Caki2 (cell line): Measurements from ENCODE around the gene SH3D21. TPM values are rescaled to one million over a fixed set of nuclear protein-coding genes. Genes with fewer than 3 reads are reported as not detected.
A peak's percentile ranks its signal among the peaks of the same experiment; 100 is the strongest.

Experiments
- DNase-seq: peaks from one replicate; pipeline ENCODE4 v3.0.0-alpha.2; 2015; ENCODE audit warnings: low read depth
- in situ Hi-C: cut with HindIII; loops from 2 replicates; pipeline ENCODE4 v1.10.0; 2016; ENCODE audit warnings: low sequenced_read_pairs, low pct_unique_long_range_greater_than_20kb, mixed read lengths
- total RNA-seq: library from RNA; depleted of rRNA; stranded (reverse); fragments of >200 nt; shearing (Covaris generic); gene quantifications from 2 replicates; pipeline ENCODE4 v1.2.3, GENCODE V29; 2014; ENCODE audit warnings: low replicate concordance; rRNA removed

SH3D21 gene
- total RNA-seq, result 2.2 and 3.2 TPM in 2 replicates

DNA sequence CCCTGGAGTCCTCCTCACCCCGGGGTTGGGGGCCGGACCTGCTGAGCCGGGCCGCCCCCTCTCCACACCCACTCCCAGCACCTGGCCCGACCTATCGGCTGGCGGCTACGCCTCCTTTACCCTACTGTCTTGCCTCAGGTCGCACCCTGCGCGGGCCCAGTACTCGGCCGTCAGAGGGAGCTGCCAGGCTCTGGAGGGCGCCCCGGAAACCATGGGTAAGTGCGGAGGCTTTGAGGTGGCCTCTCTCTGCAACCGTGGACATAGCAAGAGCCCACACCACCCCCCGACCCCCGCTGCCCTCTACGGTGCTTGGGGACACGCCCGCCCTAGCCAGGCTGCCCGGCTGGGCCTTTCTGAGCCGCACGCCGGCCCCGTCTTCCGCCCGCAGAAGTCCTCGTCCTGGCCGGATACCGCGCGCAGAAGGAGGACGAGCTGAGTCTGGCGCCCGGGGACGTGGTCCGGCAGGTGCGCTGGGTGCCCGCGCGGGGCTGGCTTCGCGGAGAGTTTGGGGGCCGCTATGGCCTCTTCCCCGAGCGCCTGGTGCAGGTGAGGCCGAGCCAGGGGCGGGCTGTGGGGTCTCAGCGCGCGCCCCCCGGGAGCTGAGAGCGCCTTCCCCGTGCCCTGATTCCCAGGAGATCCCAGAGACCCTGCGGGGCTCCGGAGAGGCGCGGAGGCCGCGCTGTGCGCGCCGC, at the start of gene SH3D21:
Gene SH3D21 (plus strand): TSS at position 159 of the 692 bp plus-strand sequence. CDS start 53 bp downstream, at position 212.
- in situ Hi-C loops, result no loop called here
- DNase-seq, result peak; percentile 56

DNA sequence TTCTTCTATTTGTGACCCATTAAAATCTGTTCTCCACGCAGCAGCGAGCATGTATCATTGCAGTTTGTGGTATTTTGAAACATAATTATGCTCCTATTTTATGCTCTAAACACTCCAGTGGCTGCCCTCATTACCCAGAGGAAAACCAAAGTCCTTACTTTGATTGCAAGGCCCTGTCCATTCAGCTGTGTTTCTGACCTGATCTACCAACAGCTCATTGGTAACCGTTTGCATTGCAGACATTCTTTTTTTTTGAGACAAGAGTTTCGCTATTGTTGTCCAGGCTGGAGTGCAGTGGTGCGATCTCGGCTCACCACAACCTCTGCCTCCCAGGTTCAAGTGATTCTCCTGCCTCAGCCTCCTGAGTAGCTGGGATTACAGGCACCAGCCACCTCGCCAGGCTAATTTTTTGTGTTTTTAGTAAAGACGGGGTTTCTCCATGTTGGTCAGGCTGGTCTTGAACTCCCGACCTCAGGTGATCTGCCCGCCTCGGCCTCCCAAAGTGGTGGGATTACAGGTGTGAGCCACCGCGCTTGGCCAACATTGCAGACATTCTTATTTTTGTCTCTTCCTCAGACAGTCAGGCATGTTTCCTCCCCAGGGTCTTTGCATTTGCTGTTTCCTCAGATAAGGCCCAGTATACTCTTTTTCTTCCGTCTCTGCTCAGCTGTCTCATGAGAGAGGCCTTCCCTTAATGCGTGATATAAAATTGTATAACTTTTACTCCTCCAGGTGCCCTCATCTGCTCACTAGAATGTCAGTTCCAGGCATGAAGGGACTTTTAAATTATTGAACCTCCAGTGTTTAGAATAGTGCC, 49.4 kb upstream of the SH3D21 start:
- no peak for DNase-seq
- in situ Hi-C loops, result no loop called here

DNA sequence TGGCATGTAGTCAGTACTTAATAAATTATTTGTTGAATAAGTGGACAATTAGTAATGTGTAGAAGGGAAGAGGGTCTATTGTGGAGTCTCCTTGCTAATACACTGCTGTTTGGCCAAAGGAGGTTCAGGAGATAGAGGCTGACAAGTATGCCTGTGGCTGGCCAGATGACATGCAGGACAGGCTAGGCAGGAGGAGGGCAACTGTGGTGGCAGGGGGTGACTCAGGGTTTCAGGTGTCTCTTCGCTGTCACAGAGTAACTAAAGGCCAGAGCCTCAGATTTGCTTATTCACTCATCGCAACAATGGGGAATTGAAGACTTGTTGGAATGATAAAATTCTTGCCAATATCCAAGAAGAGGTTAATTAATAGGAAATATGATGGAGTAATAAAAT, 48.8 kb upstream of the SH3D21 start:
- in situ Hi-C loops, result no loop called here
- peak; percentile 29 for DNase-seq

DNA sequence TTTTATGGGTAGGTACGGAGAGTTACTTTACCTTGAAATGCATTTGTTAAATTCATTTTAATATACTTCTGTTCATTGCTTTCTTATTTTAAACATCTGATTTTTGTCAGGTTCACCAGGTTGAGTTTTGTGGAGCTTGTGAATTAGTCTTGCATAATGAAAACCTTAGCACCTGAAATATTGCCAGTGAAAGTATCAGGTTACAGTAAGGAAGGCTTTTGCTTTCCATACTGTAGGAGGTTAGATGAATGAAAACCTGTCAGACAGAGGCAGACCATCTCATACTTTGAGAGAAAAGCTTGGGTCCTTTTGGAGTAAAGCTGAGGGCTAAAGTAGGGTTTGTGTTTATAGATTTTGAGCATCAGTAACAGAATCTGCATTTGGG, 47.2 kb upstream of the SH3D21 start:
- in situ Hi-C loops, result no loop called here
- DNase-seq, result no peak

DNA sequence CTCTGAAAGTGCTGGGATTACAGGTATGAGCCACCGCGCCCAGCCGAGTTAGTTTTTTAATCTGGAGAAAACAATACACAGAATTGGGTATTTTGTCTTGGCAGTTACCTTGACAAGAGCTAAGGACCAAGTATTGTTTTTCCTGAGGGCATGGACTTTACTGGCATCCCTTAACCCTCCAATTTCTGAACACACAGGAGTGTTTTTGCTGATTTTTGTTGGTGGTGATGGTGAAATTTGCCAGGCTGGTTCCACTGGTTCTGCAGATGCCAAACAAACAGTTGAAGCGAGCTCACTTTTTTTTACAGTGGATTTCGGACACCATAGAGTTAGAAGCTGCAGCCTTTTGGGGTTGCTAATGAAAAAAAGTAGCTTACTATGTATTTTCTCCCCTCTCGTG, 37.2 kb upstream of the SH3D21 start:
- no peak for DNase-seq
- in situ Hi-C loops, result no loop called here

DNA sequence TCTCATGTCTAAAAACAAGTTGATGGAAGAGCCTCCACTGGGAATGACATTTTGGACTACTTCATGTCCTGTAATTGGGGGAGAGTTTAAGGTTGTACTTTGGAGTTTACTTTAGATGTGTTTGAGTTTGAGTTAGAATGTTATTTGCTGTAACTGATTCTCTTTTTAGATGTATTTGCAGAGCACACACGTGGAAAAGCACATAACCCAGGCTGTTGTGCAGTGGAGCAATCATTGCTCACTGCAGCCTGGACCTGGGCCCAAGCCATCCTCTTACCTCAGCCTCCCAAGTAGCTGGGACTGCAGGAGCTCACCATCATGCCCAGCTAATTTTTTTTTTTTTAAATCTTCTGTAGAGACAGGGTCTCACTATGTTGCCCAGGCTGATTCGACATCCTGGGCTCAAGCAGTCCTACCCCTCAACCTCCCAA, 36.7 kb upstream of the SH3D21 start:
- in situ Hi-C loops, result no loop called here
- no peak for DNase-seq

DNA sequence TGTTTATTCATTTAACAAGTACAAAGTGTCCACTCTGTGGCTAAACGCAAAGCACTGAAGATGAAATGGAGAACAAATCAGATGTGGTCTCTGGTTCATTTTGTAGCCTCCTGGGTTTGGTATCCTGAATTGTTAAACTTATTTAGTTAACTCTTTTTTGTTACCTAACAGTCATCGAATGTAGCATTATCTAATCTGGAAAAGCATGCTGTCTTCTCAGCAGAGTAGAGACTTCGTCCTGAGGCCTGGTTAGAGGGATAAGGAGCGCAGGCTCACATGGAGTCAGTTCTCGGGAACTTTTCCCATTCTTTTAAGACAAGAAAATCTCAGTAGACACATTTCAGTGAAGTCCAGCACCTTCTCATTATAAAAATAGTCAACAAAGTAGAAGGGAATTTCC, 33.1 kb upstream of the SH3D21 start:
- in situ Hi-C loops, result no loop called here
- no peak for DNase-seq

DNA sequence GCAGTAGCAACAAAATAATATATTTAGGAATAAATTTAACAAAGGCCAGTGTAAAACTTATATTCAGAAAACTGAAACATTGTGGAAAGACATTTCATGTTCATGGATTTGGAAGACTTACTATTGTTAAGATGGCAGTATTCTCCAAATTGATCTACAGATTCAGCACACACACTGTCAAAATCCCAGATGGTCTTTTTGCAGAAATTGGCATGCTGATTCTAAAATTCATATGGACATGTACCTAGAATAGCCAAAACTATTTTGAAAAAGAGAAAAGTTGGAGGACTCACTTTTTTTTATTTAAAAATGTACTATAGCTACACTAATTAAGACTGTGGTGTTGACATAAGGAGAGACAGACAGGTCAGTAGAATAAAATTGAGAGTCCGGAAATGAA, 32.0 kb upstream of the SH3D21 start:
- DNase-seq, result no peak
- in situ Hi-C loops, result no loop called here

DNA sequence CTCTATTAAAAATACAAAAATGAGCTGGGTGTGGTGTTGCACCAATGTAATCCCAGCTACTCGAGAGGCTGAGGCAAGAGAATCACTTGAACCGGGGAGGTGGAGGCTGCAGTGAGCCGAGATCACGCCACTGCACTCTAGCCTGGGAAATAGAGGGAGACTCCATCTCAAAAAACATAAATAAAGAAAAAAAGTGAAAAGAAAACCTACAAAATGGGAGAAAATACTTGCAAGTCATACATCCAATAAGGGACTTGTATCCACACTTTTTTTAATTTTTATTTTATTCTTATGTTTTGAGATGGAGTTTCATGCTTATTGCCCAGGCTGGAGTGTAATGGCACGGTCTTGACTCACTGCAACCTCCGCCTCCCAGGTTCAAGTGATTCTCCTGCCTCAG, 29.5 kb upstream of the SH3D21 start:
- in situ Hi-C loops, result no loop called here
- no peak for DNase-seq

DNA sequence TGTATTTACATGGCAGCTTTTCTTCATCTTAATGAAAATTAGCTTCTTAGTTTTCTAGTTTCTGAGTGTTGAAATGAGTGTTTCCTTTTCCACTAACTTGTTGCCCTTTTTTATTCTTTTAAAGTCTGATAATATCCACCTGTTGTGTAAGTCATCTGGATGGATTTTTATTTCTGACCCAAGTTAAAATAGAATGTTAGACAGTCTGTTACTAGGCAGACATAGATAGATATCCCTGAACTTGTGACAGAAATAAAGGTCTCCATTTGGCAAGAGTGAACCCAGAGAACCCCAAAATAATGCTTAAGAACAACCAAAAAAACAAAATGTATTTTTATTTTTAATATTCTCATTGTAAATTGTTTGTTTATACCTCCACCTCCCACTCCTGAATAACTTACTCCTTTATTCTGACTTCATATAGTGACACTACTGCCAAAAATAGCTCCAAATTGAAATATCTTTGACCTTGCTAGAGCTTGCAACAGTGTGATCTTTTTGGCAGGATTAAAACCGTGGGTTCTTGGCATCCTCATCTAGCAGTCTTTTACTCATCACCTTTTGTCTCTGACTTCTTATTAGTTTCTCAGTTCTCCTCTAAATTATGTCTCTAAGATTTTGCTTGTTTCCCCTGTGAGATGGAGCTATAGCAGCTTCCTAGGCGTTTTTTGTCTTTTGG, 26.9 kb upstream of the SH3D21 start:
- no peak for DNase-seq
- in situ Hi-C loops, result no loop called here

DNA sequence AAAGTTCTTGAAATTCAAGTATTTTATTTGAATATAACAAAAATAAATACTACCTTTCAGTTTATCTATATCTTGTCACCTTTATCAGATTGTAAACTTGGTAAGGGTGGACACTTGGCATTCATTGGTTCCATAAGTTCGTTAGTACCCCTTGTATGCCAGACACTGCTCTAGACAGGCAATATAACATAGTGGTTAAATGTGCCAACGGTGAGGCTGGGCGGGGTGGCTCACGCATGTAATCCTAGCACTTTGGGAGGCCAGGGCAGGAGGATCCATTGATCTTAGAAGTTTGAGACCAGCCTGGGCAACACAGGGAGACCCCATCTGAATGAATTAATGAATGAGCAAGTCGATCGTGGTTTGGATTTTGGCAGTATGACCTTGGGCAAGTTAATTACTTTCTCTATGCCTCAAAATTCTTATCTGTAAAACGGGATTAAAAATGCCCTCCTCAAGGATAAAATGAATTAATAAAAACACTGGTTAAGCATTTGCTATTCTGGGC, 26.3 kb upstream of the SH3D21 start:
- DNase-seq, result no peak
- in situ Hi-C loops, result no loop called here

DNA sequence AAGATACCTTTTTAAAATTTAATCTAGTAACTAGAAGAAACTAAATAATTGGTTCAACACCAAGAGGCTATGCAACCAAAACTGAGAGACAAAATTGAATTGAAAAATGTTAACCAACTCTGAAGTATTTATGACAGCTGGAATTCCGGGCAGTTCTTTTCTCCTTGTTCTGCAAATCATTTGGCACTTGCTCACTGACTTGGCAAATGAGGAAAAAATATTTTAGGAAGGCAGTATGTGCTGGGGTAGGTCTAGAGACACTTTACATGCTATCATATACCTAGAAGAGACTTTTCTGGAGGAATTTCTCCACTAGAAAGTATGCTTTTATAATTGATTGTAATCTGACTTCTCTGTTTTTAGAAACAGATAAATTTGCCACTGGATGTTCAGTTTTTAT, 22.1 kb upstream of the SH3D21 start:
- DNase-seq, result no peak
- in situ Hi-C loops, result no loop called here

DNA sequence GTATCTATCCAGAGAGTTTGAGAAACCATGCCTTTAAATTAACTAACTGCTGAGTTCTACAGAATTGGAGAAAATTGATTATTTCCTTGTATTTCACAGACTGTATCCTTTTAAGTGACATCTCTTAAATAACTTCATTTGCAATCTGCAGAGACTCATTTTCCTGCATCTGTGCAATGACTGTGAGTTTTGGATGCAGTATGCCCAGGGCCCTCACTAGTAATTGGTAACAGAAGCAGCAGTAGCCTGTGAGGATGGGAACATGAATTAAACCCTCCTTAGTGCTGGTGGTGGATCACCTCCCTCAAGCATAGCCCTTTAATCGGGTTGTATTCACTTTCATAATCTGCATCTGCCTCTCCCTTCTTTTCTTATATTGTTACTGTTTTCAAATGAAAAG, 21.7 kb upstream of the SH3D21 start:
- DNase-seq, result no peak
- in situ Hi-C loops, result no loop called here

DNA sequence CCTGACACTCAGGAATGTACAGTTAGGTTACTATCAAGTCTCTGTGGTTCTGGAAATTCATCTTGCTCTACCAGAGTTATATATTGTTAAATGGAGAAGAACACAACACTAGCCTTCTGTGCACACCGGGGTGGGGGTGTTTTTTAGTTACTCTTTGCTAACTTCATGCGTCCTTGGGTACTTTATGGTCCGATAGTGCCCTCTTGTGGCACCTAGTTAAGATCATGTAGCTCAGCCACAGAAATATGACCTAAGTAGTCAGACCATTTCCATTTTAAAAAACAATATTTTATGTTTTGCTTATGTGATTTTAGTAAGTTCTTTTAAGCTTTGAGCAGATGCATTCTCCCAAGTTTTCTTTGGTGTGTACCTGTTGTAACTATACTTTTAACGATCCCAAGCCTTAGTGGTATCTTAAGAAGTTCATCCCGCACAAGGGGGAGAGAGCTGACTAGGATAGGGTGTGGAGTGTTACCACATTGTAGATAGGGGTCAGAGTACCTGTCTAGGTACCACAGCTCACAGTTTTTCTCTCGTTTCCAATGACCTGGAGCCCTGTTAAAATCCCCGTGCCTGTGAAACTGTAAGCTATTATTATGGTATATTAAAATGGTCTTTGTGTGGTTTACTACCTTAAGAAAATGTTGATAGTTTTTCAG, 20.6 kb upstream of the SH3D21 start:
- in situ Hi-C loops, result no loop called here
- peak; percentile 46 for DNase-seq

DNA sequence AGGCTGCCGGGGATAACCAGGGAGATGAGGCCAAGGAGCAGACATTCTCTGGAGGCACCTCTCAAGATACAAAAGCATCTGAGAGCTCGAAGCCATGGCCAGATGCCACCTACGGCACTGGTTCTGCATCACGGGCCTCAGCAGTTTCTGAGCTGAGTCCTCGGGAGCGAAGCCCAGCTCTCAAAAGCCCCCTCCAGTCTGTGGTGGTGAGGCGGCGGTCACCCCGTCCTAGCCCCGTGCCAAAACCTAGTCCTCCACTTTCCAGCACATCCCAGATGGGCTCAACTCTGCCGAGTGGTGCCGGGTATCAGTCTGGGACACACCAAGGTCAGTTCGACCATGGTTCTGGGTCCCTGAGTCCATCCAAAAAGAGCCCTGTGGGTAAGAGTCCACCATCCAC, 19.4 kb upstream of the SH3D21 start:
- in situ Hi-C loops, result no loop called here
- no peak for DNase-seq

DNA sequence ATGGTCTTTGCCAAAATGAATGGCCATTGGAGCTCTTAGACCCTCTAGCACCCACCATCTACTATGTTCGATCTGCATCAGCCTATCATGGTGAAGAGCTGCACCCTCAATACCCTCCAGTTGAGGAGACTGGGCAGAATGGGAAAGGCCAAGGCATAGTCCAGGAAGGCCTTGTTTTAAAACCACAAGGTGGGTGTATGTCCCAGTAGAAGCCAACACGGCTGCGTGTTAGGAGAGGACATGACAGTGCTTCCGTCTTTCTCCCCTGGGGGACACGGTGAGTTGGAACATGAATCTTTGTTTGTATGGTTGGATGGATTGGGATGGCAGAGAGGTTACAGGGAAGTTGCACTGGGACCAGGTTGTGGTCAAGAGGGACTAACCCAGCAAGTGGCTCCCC, 18.6 kb upstream of the SH3D21 start:
- no peak for DNase-seq
- in situ Hi-C loops, result no loop called here

DNA sequence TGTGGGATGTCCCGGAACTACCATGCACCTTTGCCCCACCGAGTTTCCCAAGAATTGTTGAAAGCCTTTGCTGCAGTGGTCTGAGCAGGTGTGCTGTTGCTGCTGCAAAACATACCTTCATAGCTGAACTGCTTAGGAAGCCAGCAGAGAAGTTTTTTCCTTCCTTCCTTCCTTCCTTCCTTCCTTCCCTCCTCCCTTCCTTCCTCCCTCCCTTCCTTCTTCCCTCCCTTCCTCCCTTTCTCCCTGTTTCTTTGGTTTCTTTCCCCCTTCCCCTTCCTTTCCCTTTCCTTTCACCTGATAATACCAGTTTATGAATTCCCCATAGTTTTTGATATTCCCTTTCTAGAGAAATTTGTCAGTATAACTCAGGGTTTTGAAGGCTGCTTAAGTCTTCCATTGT, 10.8 kb upstream of the SH3D21 start:
- in situ Hi-C loops, result no loop called here

DNA sequence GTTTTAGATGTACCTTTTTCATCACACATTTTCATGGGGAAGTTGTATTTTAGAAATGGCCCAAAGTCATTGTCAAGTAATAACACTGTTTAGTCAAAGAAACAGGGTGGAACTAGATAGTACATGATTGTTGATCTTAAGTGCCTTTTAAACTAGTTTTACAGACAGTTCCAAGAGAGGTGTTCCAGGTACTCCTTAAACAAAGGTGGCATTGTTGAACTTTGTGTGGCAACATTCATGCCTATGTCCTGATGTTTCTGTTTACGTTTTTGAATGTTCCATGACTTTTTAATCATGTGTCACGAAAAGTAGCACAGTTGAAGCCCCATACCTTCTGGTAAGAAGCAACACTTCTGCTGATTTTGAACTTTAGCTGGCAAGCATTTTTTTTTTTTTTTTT, 9.1 kb upstream of the SH3D21 start:
- in situ Hi-C loops, result no loop called here
- DNase-seq, result no peak

More for the DNA sequence above, 10.8 kb upstream of the SH3D21 start:
- DNase-seq, result no peak

DNA sequence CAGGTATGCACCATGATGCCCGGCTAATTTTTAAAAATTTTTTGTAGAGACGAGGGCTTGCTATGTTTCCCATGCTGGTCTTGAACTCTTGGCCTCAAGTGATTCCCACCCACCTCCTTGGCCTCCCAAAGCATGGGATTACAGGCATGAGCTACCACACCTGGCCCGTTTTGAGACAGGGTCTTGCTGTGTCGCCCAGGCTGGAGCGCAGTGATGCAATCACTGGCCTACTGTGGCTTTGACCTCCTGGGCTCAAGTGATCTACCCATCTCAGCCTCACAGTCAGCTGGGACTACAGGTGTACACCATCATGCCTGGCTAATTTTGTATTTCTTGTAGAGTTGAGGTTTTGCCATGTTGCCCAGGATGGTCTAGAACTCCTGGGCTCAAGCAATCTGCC, 7.5 kb upstream of the SH3D21 start:
- no peak for DNase-seq
- in situ Hi-C loops, result no loop called here
